ENCODE results near the gene NOX1.

NOX1 gene

DNA sequence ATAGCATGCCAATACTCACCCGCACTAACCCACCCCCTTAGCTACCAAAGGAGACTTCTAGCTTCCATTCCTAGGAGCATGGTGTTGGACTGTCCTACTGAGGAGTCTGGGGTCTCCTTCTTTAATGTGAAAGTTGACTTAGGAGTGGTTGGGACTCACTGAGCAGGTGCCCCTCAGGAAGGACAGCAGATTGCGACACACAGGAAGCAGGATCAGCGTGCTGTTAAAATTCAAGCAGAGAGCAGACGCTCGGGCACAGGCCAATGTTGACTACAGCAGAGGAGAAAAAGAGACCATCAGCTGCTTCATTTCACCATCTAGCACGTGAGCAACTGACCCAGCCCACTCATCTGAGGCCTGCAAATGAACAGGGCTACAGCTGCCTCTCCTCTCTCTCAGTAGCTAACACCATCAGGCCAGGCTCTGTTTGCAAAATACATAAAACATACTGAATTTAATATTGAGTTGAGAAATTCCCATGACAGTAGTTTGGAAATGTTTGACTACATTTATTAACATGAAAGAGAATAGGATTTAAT, 10.8 kb downstream of the NOX1 start:
- DNase-seq (ENCODE audit: low spot score) = no peak
- Histone ChIP-seq H3K27ac (no peak overlapping the region), H3K4me3 (no peak overlapping the region)
- TF ChIP-seq, protein P1, sequence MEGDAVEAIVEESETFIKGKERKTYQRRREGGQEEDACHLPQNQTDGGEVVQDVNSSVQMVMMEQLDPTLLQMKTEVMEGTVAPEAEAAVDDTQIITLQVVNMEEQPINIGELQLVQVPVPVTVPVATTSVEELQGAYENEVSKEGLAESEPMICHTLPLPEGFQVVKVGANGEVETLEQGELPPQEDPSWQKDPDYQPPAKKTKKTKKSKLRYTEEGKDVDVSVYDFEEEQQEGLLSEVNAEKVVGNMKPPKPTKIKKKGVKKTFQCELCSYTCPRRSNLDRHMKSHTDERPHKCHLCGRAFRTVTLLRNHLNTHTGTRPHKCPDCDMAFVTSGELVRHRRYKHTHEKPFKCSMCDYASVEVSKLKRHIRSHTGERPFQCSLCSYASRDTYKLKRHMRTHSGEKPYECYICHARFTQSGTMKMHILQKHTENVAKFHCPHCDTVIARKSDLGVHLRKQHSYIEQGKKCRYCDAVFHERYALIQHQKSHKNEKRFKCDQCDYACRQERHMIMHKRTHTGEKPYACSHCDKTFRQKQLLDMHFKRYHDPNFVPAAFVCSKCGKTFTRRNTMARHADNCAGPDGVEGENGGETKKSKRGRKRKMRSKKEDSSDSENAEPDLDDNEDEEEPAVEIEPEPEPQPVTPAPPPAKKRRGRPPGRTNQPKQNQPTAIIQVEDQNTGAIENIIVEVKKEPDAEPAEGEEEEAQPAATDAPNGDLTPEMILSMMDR (IDR thresholded peaks at IDR 0.05) = no peak

DNA sequence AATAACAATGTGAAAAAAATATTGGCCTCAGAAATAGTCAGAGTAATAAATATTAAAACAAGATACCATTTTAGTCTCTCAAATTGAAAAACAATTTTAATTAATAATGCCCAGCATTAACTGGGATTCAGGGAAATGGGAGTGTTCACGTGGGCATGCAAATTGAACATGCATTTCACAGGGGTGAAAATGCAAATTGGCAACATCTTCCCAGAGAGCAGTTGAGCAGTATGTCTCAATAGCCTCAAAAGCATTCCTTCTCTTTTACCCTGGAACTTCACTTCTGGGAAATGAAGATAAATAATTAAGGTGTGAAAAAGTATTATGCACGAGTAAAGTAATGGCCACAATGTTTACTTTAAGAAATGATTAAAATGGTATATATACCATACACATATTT, 21.3 kb downstream of the NOX1 start:
- TF ChIP-seq, protein P1 (IDR thresholded peaks at IDR 0.05) = no peak
- no peak overlapping the region for H3K4me3 ChIP-seq
- no peak for DNase-seq (ENCODE audit: low spot score)
- no peak overlapping the region for H3K27ac ChIP-seq

DNA sequence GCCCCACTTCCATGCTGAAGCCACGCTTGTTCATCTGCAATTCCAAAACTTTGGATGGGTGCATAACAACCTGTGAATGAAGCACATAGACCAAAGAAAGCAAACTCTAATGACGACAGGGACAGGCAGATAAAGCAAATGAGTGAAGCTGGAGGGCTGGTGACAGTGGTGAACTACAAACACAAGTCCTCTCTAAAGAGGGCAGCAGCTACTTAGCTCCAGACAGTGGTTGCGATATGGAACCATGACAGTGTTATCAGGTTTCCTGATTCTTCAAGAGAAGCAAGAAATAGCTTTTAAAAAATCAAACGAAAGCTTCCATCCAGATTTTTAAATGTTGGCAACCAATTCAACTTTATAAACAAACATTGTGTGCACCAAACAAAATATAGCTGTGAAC, 23.8 kb downstream of the NOX1 start:
- Histone ChIP-seq H3K27ac (no peak overlapping the region), H3K4me3 (no peak overlapping the region)
- TF ChIP-seq, protein P1 (IDR thresholded peaks at IDR 0.05) = no peak
- DNase-seq (ENCODE audit: low spot score) = no peak

DNA sequence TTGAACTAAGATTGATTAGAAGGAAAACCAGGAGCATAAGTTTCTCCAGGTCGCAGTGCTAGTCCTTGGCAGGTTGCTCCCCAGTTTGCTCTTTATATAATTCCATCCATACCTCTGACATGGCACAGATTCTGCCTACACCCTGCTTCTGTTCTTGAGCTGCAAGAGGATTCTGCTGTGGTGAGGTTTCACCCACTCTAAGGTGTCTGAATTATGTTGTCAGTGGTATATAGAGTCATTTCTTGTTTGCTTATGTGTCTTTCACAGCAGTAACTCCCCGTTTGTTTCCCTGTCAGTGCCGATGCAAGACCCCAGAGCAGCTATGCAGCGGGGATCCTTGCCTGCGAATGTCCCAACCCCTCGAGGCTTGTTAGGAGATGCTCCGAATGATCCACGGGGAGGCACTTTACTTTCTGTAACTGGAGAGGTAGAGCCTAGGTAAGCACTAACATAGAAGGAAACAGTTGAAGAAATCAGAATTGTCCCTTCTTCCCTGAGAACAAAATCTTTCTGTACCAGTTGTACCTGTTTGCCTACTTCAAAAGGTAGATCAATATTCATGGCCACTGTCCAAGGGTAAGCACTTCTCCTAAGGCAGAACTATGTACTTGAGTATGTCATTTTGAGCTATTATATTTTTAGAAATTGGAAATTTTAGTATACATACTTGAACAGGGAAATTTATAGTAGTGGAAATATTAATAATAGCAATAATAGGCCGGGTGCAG, 42.8 kb downstream of the NOX1 start:
- DNase-seq (ENCODE audit: low spot score) = no peak
- no peak overlapping the region for H3K27ac ChIP-seq
- TF ChIP-seq, protein P1 (IDR thresholded peaks at IDR 0.05) = no peak
- no peak overlapping the region for H3K4me3 ChIP-seq

DNA sequence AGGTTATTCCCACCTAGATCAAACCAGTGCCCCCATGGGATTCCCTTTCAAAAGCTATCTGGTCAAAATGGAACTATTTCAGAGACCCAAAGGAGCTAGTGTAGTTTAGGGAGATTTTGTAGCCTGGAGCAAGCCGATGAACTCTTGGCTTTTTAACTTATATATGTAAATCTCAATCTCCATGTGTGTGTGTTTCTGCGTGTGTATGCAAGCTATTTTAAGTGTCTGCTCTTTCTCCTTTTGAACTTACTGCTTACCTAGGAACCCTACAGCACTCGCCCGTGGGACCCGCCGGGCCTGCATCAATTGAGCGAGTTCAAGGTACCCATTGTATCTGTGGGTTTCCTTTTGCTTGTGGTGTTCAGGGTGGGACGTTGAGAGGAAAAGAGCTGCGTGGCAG, 43.6 kb downstream of the NOX1 start:
- Histone ChIP-seq H3K27ac (no peak overlapping the region), H3K4me3 (no peak overlapping the region)
- no peak for DNase-seq (ENCODE audit: low spot score)
- TF ChIP-seq, protein P1 (IDR thresholded peaks at IDR 0.05) = no peak

DNA sequence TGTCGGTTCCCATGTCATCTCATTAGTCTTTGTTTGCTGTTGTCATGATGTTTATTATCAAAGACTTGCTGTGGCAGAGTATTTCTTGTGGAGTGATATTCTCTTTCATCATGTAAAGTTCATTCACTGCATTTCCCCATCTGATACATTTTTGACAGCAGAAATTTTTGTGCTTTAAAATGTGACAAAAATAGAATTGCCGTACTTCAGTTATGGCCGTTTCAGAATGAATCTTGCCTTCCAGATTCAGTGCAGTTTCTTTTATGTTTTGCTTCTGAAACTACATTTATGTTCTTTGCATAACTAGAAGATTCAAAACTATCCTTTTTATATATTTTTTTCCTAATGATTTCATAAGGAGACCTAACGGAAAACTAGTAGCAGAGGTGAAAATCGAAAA, 44.0 kb downstream of the NOX1 start:
- DNase-seq (ENCODE audit: low spot score) = no peak
- no peak overlapping the region for H3K4me3 ChIP-seq
- H3K27ac ChIP-seq = no peak overlapping the region
- TF ChIP-seq, protein P1 (IDR thresholded peaks at IDR 0.05) = no peak

DNA sequence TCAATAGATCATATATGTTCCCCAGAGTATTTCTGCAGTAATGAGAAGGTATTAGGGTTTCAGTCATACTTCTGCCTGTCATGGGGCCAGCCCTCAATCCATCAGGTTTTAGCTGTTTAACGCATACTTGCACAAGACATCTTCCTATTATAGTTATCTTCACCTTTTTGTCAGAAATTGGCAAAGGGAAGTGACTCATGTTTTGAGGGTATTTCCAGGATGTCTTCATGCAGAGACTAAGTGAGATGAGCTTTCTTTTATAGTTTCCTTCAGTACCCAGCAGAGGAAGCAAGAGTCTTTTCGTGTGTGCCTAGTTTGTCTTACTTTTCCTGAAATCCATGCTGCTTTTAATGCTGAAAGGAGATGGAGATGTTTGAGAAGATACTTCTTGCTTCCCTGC, 44.4 kb downstream of the NOX1 start:
- no peak for DNase-seq (ENCODE audit: low spot score)
- Histone ChIP-seq H3K27ac (no peak overlapping the region), H3K4me3 (no peak overlapping the region)
- TF ChIP-seq, protein P1 (IDR thresholded peaks at IDR 0.05) = no peak

All from coronary artery (tissue), 2 donors.